ENCODE results near the gene ECHDC3. TPM values are rescaled to one million over a fixed set of nuclear protein-coding genes. Genes with fewer than 3 reads are reported as not detected.

The ECHDC3 gene
- total RNA-seq (3.7 and 6.0 TPM in 2 replicates), polyA plus RNA-seq (6.1 and 7.3 TPM in 2 replicates), polyA minus RNA-seq (2.3 and 5.2 TPM in 2 replicates), Bru-seq, nascent RNA (percentile 55 among the genes with signal in this experiment), BruChase-seq, experiment 1, labeled RNA remaining after a 6-hour chase (percentile 36 among the genes with signal in this experiment), BruChase-seq, experiment 2, labeled RNA remaining after a 2-hour chase (percentile 34 among the genes with signal in this experiment)
- polyA plus RNA-seq (2011; cell fraction: cytosol; rRNA removed), result 5.5 and 5.9 TPM in 2 replicates
- 4.3 and 5.0 TPM in 2 replicates for polyA plus RNA-seq (2011; cell fraction: nucleus; rRNA removed)
- 6.5 and 7.7 TPM in 2 replicates for polyA plus RNA-seq (2012)
- 3.3 TPM for polyA minus RNA-seq (2011; cell fraction: cytosol; rRNA and poly(A)+ RNA removed)
- 2.7 TPM in 2 replicates for polyA minus RNA-seq (2011; cell fraction: nucleus; rRNA and poly(A)+ RNA removed)
- long read RNA-seq, transcript ECHDC3-201 (5 exons, 1,649 nt), result major isoform, 10 of 18 reads
- long read RNA-seq, partial matches to known transcripts, result 4 of 18 reads
- long read RNA-seq, other reads (novel, unspliced or antisense), result 4 of 18 reads

DNA sequence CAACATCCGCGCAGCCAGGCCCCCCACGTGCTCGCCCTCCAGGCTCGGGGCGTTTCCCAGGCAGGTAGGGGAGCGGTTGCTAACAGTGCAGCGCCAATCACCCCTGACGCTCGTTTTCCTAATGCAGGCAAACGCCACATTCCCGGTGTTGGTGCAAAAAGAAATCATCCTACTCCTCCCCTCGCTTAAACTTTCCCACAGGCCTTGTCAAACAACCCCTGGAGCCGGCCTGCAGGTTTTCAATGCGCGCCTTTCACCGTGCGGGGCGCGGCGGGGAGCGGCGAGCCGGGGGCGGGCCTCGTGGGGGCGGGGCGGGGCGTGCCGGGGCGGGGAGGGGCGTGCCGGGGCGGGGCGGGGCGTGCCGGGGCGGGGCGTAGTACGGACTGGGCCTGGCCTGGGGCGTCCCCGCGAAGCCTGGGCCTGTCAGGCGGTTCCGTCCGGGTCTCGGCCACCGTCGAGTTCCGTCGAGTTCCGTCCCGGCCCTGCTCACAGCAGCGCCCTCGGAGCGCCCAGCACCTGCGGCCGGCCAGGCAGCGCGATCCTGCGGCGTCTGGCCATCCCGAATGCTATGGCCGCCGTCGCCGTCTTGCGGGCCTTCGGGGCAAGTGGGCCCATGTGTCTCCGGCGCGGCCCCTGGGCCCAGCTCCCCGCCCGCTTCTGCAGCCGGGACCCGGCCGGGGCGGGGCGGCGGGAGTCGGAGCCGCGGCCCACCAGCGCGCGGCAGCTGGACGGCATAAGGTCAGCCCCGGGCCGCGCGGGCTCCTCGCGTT, at the start of gene ECHDC3:
Gene ECHDC3 (plus strand): TSS at position 374 of the 770 bp plus-strand sequence. CDS start 195 bp downstream, at position 569.
- H3K79me2 ChIP-seq (ENCODE audit: control insufficient read depth, insufficient read depth, low read length), result no peaks in the 10 kb centered on the region
- DNase-seq (ENCODE audit: low read depth, low spot score) (peak; percentile 47), FAIRE-seq (no peak)
- H3K4me2 ChIP-seq (ENCODE audit: insufficient read depth, low read length), result peak within 1 kb of the TSS; percentile 63
- H3K9me1 ChIP-seq (replicated peaks; ENCODE audit: control insufficient read depth, extremely low read depth, insufficient read depth, low read length), result no peaks in the 10 kb centered on the region
- ChIA-PET CTCF (interaction anchor here (0.6 to 1.1 kb wide), 2 partner anchors 17 to 195 kb away, joined by 3 read pairs; no protein-coding TSS in a partner anchor), POLR2A (no interaction called here)
- dilution Hi-C loops (cut with MboI; ENCODE audit: extremely low pct_ligation_motif_present, low sequenced_read_pairs) (no loop called here), intact Hi-C loops (cut with micrococcal nuclease) (loop anchor here (5.0 kb wide), 1 partner anchor 225 kb away; no protein-coding TSS in a partner anchor)
- H3K27ac ChIP-seq (ENCODE audit: insufficient read depth, low read depth, low read length), result no peak within 1 kb of the TSS
- H3K36me3 ChIP-seq (ENCODE audit: control insufficient read depth in 2 of 2, extremely low read depth in 1 of 2, insufficient read depth in 2 of 2, low read length in 2 of 2), result no peaks in the 10 kb centered on the region
- no TSS peak for BruUV-seq (replicated peaks)
- H3K27me3 ChIP-seq (ENCODE audit: control insufficient read depth in 2 of 2, insufficient read depth in 2 of 2, low read length in 2 of 2), result peaks cover 0 to 2% of the 10 kb centered on the region in 2 experiments
- TF ChIP-seq POLR2A (IDR thresholded peaks at IDR 0.05; ENCODE audit: low read depth, low read length) (no peak), GATA2 (IDR thresholded peaks at IDR 0.05; ENCODE audit: insufficient read depth, insufficient read length, low read depth, low read length) (no peak), EZH2 (IDR thresholded peaks at IDR 0.05; ENCODE audit: borderline replicate concordance, low read depth, low read length, severe bottlenecking) (no peak), POLR2AphosphoS5 (IDR thresholded peaks at IDR 0.05; ENCODE audit: insufficient read depth, low read depth, low read length) (no peak), MYC (IDR thresholded peaks at IDR 0.05; ENCODE audit: low read depth, low read length) (no peak)
- H3K4me3 ChIP-seq (replicated peaks in 1 of 3; ENCODE audit: insufficient read depth in 1 of 3, low read depth in 1 of 3, low read length in 3 of 3), result peak within 1 kb of the TSS in 2 of 3 experiments; percentile 50 to 52
- H3K9me3 ChIP-seq (replicated peaks; ENCODE audit: control insufficient read depth, insufficient read depth, low read length), result no peaks in the 10 kb centered on the region
- H3K9ac ChIP-seq (replicated peaks; ENCODE audit: extremely low read depth, insufficient read depth, low read length), result peak within 1 kb of the TSS; percentile 59
- peak within 1 kb of the TSS; percentile 94 for H2AFZ ChIP-seq (ENCODE audit: low read depth, low read length)
- H3K4me1 ChIP-seq (ENCODE audit: control insufficient read depth, extremely low read depth, insufficient read depth, low read length), result peaks cover 3% of the 10 kb centered on the region
- H4K20me1 ChIP-seq (replicated peaks; ENCODE audit: control insufficient read depth, extremely low read depth, insufficient read depth, low read length), result no peaks in the 10 kb centered on the region
